Esophagus squamous epithelium (tissue), 4 donors: ENCODE results near the gene PRG3.

Source experiments
- CTCF ChIP-seq, 6 experiments: fragments of 450-650 bp in 4 of 6; fragments of 200-600 bp in 2 of 6; sonication (generic) in 2 of 6; IDR thresholded peaks; one replicate each; pipeline ENCODE4 v1.5.1; 2016 to 2019; ENCODE audit warnings: antibody characterized with exemption in 6 of 6, mild to moderate bottlenecking in 4 of 6, moderate library complexity in 4 of 6
- POLR2A ChIP-seq, 4 donors: fragments of 450-650 bp; IDR thresholded peaks; one replicate each; pipeline ENCODE4 v1.6.1; 2017; ENCODE audit warnings: antibody characterized with exemption in 4 of 4, mild to moderate bottlenecking in 4 of 4, moderate library complexity in 3 of 4

- TF ChIP-seq POLR2A (IDR thresholded peaks at IDR 0.05) (no peak), CTCF (IDR thresholded peaks at IDR 0.05) (no peak)
These were observed 35.5 kb upstream of the PRG3 start for GRCh38 chr11:57416436-57416835.
